ENCODE measurements around the gene TNFAIP8.

The TNFAIP8 gene

DNA sequence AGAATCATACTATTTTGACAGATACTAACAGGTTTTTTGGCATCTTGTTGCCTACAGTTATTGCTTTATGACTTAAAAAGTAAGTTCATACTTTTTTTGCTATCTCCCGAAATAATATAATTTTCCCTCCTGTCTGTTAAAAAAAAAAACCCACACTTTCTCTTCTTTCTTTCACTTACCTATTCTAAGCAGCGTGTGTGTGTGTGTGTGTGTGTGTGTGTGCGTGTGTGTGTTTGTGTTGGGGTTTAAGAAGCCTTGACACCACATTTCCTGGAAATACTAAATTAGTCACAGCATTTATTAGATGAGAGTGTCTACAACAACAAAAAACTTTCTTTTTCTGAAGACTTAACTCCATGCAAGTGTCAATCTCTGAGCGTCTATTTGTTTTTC lies 12.4 kb downstream of the TNFAIP8 start:
- DNase-seq (ENCODE audit: low read depth) = no peak
- in situ Hi-C loops (cut with HindIII; ENCODE audit: low sequenced_read_pairs) = no loop called here
- H3K4me3 ChIP-seq (ENCODE audit: low read depth, low read length) = no peak overlapping the region
- TF ChIP-seq, protein P1, sequence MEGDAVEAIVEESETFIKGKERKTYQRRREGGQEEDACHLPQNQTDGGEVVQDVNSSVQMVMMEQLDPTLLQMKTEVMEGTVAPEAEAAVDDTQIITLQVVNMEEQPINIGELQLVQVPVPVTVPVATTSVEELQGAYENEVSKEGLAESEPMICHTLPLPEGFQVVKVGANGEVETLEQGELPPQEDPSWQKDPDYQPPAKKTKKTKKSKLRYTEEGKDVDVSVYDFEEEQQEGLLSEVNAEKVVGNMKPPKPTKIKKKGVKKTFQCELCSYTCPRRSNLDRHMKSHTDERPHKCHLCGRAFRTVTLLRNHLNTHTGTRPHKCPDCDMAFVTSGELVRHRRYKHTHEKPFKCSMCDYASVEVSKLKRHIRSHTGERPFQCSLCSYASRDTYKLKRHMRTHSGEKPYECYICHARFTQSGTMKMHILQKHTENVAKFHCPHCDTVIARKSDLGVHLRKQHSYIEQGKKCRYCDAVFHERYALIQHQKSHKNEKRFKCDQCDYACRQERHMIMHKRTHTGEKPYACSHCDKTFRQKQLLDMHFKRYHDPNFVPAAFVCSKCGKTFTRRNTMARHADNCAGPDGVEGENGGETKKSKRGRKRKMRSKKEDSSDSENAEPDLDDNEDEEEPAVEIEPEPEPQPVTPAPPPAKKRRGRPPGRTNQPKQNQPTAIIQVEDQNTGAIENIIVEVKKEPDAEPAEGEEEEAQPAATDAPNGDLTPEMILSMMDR (IDR thresholded peaks at IDR 0.05; ENCODE audit: low read depth, low read length, missing control alignments) = no peak

DNA sequence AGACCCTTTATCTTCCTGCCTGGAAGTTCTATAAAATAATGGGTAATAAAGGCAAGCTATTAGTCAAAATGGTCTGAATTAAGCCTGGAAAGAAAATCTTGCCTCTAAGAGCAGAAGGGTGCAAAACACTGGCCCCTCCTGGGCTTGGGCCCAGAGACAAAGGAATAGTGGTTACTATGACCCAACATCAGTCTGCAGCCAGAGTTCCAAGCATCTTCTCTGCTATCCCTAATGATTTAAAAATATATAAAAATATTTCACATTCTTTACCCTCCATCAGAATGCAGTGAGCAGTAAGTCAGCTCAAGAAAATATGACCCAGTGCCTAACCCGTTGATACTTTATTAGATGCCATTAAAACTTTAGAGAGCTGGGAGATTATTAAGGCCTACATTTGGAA lies 14.7 kb downstream of the TNFAIP8 start:
- DNase-seq (ENCODE audit: low read depth) = no peak
- TF ChIP-seq, protein P1 (IDR thresholded peaks at IDR 0.05; ENCODE audit: low read depth, low read length, missing control alignments) = no peak
- H3K4me3 ChIP-seq (ENCODE audit: low read depth, low read length) = no peak overlapping the region
- in situ Hi-C loops (cut with HindIII; ENCODE audit: low sequenced_read_pairs) = no loop called here

DNA sequence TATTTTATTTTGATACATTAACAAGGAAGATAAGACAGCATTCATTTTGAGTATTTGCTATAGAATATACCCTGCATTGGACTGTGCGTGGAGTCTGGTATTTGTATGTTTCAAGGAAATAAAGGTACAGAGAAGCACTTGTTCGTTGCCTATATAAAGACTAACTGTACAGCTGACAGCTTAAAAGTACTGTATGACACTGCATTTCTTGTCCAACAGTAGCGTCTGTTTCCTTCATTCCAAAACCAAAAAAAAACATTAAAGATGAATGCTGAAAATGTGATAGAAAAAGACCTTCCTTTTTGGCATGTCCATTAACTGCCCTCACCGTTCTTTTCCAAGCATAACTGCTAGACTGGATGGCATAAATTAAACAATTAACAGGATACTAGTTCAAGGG lies 15.3 kb downstream of the TNFAIP8 start:
- no peak for DNase-seq (ENCODE audit: low read depth)
- in situ Hi-C loops (cut with HindIII; ENCODE audit: low sequenced_read_pairs) = no loop called here
- TF ChIP-seq, protein P1 (IDR thresholded peaks at IDR 0.05; ENCODE audit: low read depth, low read length, missing control alignments) = no peak
- no peak overlapping the region for H3K4me3 ChIP-seq (ENCODE audit: low read depth, low read length)

DNA sequence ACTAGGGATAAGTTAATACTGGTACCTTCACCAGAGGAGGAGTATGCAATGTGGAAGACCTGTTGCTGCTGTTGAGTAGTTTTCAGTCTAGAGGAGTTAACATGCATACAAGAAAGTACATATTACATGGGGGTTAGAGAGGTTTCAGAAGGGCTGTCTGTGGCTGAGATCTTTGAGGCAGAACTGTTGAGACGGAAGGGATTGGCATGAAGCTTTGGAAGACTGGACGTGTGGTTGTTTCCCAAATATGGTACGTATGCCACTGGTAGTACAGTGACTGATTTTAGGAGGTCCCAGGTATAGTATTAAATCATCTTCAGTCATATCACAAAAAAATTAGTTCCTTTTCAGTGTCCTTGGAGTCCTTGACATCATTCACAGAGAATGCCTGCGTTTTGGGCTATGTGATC lies 17.6 kb downstream of the TNFAIP8 start:
- DNase-seq (ENCODE audit: low read depth) = no peak
- in situ Hi-C loops (cut with HindIII; ENCODE audit: low sequenced_read_pairs) = no loop called here

DNA sequence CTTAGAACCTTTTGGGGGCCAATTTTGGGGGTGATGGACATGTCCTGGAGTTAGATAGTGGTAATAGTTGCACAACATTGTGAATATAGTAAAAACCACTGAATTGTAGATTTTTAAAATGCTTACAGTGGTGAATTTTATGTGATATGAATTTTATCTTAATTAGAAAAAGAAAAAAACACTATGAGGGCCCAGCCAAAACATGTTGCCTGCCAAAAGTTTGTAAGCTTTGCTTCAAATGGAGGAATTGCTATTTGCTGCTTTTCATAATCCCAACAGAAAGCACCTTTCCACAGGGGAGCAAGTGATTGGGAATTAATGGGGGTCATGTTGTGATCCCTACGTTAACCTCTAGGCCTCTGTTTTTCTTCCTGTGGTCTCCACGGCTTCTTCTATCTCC lies 19.1 kb downstream of the TNFAIP8 start:
- TF ChIP-seq, protein P1 (IDR thresholded peaks at IDR 0.05; ENCODE audit: low read depth, low read length, missing control alignments) = no peak
- H3K4me3 ChIP-seq (ENCODE audit: low read depth, low read length) = no peak overlapping the region

More for the DNA sequence above, 17.6 kb downstream of the TNFAIP8 start:
- no peak overlapping the region for H3K4me3 ChIP-seq (ENCODE audit: low read depth, low read length)
- TF ChIP-seq, protein P1 (IDR thresholded peaks at IDR 0.05; ENCODE audit: low read depth, low read length, missing control alignments) = no peak

DNA sequence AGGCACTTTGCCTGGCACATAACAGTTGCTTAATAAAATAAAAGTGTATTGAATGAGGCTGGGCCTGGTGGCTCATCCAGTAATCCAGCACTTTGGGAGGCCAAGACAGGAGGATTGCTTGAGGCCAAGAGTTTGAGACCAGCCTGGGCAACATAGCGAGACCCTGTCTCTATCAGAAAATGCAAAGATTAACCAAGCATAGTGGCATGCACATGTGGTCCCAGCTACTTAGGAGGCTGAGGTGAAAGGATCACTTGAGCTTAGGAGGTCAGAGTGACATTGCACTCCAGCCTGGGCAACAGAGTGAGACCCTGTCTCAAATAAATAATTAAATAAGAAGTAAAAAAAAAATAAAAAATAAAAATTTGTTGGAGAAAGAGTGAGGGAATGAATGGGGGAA lies 21.2 kb downstream of the TNFAIP8 start:
- no peak for DNase-seq (ENCODE audit: low read depth)
- in situ Hi-C loops (cut with HindIII; ENCODE audit: low sequenced_read_pairs) = no loop called here
- H3K4me3 ChIP-seq (ENCODE audit: low read depth, low read length) = no peak overlapping the region
- TF ChIP-seq, protein P1 (IDR thresholded peaks at IDR 0.05; ENCODE audit: low read depth, low read length, missing control alignments) = no peak

More for the DNA sequence above, 19.1 kb downstream of the TNFAIP8 start:
- DNase-seq (ENCODE audit: low read depth) = no peak
- in situ Hi-C loops (cut with HindIII; ENCODE audit: low sequenced_read_pairs) = no loop called here

All from astrocyte of the cerebellum (primary cell).